Stomach (tissue), 9 donors: ENCODE measurements around the gene CAPN8. TPM values are rescaled to one million over a fixed set of nuclear protein-coding genes. Genes with fewer than 3 reads are reported as not detected.
A peak's percentile ranks its signal among the peaks of the same experiment; 100 is the strongest.

Source experiments
- DNase-seq, 2 donors: peaks; one replicate each; pipeline versions ENCODE4 v3.0.0 to v3.0.0-alpha.2; 2013 to 2019
- H3K27ac ChIP-seq, 5 donors: fragments of 200-600 bp in 4 of 5; sonication (generic) in 4 of 5; one replicate each; pipeline ENCODE4 v1.5.1; 2013 to 2019; ENCODE audit warnings: mild to moderate bottlenecking in 1 of 5, moderate library complexity in 1 of 5
- H3K27me3 ChIP-seq, 3 donors: fragments of 200-600 bp; sonication (generic); one replicate each; pipeline ENCODE4 v1.5.1; 2017 to 2019; ENCODE audit warnings: mixed run types in 1 of 3
- H3K36me3 ChIP-seq, 4 donors: fragments of 200-600 bp; sonication (generic); 1 replicate in 3 of 4; 2 replicates in 1 of 4; pipeline ENCODE4 v1.5.1; 2016 to 2019
- H3K4me1 ChIP-seq, 4 donors: fragments of 200-600 bp; sonication (generic); one replicate each; pipeline ENCODE4 v1.5.1; 2016 to 2019
- H3K4me3 ChIP-seq, 4 donors: fragments of 200-600 bp; sonication (generic) in 3 of 4; one replicate each; pipeline ENCODE4 v1.5.1; 2016 to 2019; ENCODE audit warnings: mild to moderate bottlenecking in 1 of 4
- H3K9me3 ChIP-seq, 4 donors: fragments of 200-600 bp; sonication (generic); one replicate each; pipeline ENCODE4 v1.5.1; 2016 to 2019
- EP300 ChIP-seq: sonication (generic); formaldehyde crosslinking; IDR thresholded peaks from one replicate; pipeline ENCODE4 v1.6.1; 2017; ENCODE audit warnings: antibody characterized with exemption
- POLR2A ChIP-seq, 4 donors: fragments of 450-650 bp; IDR thresholded peaks; one replicate each; pipeline ENCODE4 v1.6.1; 2016; ENCODE audit warnings: antibody characterized with exemption in 4 of 4, control low read depth in 2 of 4, mild to moderate bottlenecking in 1 of 4, moderate library complexity in 1 of 4
- POLR2AphosphoS5 ChIP-seq, 3 donors: sonication (generic); formaldehyde crosslinking; IDR thresholded peaks; one replicate each; pipeline ENCODE4 v1.6.1; 2016; ENCODE audit warnings: antibody characterized with exemption in 3 of 3
- WGBS, 5 donors: extraction: QIAGEN DNeasy Blood & Tissue Kit in 3 of 5; methylation state at CpG; one replicate each; pipeline versions ENCODE4 v1.1.5 to v1.1.7; 2013 to 2018; 5-methylcytosine and 5-hydroxymethylcytosine counted together
- intact Hi-C: fragments of 100-400 bp; cut with DNase I; formaldehyde crosslinking; loops from one replicate; pipeline ENCODE4 v1.15.1; 2023; ENCODE audit warnings: low total_unique reads
- polyA plus RNA-seq, 3 donors: library from polyadenylated mRNA; stranded (reverse); fragments of 200-250 nt; gene quantifications; one replicate each; pipeline ENCODE4 v1.2.3, GENCODE V29; 2013
- total RNA-seq, 5 donors: library from RNA; depleted of rRNA; stranded (reverse); fragments of >200 nt; gene quantifications; one replicate each; pipeline versions ENCODE4 v1.1.0 to v1.2.3, GENCODE V29; 2014 to 2016
- TF ChIP-seq, protein P1 (sequence below), 7 experiments: fragments of 450-650 bp in 4 of 7; fragments of 200-600 bp in 3 of 7; sonication (generic) in 3 of 7; IDR thresholded peaks; one replicate each; pipeline ENCODE4 v1.5.1; 2016 to 2019; ENCODE audit warnings: antibody characterized with exemption in 7 of 7, control low read depth in 2 of 7, mild to moderate bottlenecking in 1 of 7
- donor health status: healthy with polysubstance abuse.
- donor health status: Bipolar disorder and iron deficiency.
- donor health status: healthy.

Gene CAPN8
- total and polyA plus RNA-seq, 8 donors = 28.3 to 581 (median 134) TPM

- no peak for TF ChIP-seq POLR2A (IDR thresholded peaks at IDR 0.05)
- TF ChIP-seq POLR2AphosphoS5 (IDR thresholded peaks at IDR 0.05) = no peak
- TF ChIP-seq, protein P1, sequence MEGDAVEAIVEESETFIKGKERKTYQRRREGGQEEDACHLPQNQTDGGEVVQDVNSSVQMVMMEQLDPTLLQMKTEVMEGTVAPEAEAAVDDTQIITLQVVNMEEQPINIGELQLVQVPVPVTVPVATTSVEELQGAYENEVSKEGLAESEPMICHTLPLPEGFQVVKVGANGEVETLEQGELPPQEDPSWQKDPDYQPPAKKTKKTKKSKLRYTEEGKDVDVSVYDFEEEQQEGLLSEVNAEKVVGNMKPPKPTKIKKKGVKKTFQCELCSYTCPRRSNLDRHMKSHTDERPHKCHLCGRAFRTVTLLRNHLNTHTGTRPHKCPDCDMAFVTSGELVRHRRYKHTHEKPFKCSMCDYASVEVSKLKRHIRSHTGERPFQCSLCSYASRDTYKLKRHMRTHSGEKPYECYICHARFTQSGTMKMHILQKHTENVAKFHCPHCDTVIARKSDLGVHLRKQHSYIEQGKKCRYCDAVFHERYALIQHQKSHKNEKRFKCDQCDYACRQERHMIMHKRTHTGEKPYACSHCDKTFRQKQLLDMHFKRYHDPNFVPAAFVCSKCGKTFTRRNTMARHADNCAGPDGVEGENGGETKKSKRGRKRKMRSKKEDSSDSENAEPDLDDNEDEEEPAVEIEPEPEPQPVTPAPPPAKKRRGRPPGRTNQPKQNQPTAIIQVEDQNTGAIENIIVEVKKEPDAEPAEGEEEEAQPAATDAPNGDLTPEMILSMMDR (IDR thresholded peaks at IDR 0.05) = no peak
- TF ChIP-seq EP300 = no peak
- Histone ChIP-seq H3K36me3 (peaks cover 0 to 6% (median 2%) of the 10 kb centered on the region in 4 donors), H3K27me3 (peaks cover 0 to 9% (median 0%) of the 10 kb centered on the region in 3 donors), H3K9me3 (peaks cover 0 to 5% (median 0%) of the 10 kb centered on the region in 4 donors), H3K4me3 (no peak overlapping the region), H3K4me1 (no peaks in the 10 kb centered on the region), H3K27ac (no peak overlapping the region)
- WGBS, 5 donors = 64 to 80% (median 69%) methylated on average over 6 of the region's 6 CpGs
- DNase-seq = no peak
- intact Hi-C loops = no loop called here
Observed at GRCh38 chr1:223631956-223632355, 33.5 kb downstream of the CAPN8 start.

DNA sequence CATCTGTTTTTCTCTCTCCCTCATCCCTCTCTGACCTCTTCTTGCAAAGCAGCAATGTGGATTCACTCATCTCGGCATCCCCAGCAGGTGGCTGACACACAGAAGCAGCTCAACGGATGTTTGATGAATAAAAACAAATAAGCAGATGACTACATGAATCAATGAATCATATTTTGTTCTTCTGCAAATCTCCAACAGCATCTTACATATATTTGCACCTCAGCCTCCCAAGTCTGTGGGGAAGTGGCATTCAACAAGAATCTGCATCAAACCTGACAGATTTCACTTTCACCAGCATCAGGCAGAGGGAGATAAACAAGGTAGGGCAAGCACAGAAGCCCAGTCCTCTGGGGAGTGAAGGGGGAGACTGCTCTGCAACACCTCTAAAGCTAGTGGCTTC, 34.0 kb downstream of the CAPN8 start:
- H3K27me3 ChIP-seq = peaks cover 0 to 9% (median 0%) of the 10 kb centered on the region in 3 donors
- no peak overlapping the region for H3K4me3 ChIP-seq
- intact Hi-C loops = no loop called here
- no peak for DNase-seq
- TF ChIP-seq POLR2A (IDR thresholded peaks at IDR 0.05) (no peak), EP300 (no peak), POLR2AphosphoS5 (IDR thresholded peaks at IDR 0.05) (no peak)
- TF ChIP-seq, protein P1 (IDR thresholded peaks at IDR 0.05) = no peak
- 27 to 48% (median 44%) methylated on average over 2 of the region's 2 CpGs for WGBS, 5 donors
- peaks cover 0 to 5% (median 0%) of the 10 kb centered on the region in 4 donors for H3K9me3 ChIP-seq
- no peak overlapping the region for H3K27ac ChIP-seq
- no peaks in the 10 kb centered on the region for H3K4me1 ChIP-seq
- peaks cover 0 to 7% (median 3%) of the 10 kb centered on the region in 4 donors for H3K36me3 ChIP-seq

GRCh38 chr1:223629126-223629457, 36.4 kb downstream of the CAPN8 start:
- 30 to 61% (median 54%) methylated on average over 3 of the region's 3 CpGs for WGBS, 5 donors
- no peak for DNase-seq

GRCh38 chr1:223628233-223629125, 37.0 kb downstream of the CAPN8 start:
- 63 to 75% (median 67%) methylated on average over 11 to 13 of the region's 13 CpGs for WGBS, 5 donors
- Histone ChIP-seq H3K4me3 (no peak overlapping the region), H3K27ac (no peak overlapping the region), H3K27me3 (peaks cover 0 to 9% (median 0%) of the 10 kb centered on the region in 3 donors), H3K4me1 (no peaks in the 10 kb centered on the region), H3K9me3 (no peaks in the 10 kb centered on the region), H3K36me3 (peaks cover 0 to 8% (median 3%) of the 10 kb centered on the region in 4 donors)
- no peak for TF ChIP-seq EP300
- TF ChIP-seq, protein P1 (IDR thresholded peaks at IDR 0.05) = peak in 4 of 7 experiments; percentile 20 to 52 (median 35)
- intact Hi-C loops = no loop called here
- peak; percentile 42 to 71 for DNase-seq

More at GRCh38 chr1:223629126-223629457, 36.4 kb downstream of the CAPN8 start:
- intact Hi-C loops = no loop called here
- peaks cover 0 to 7% (median 3%) of the 10 kb centered on the region in 4 donors for H3K36me3 ChIP-seq
- no peak overlapping the region for H3K27ac ChIP-seq
- no peak overlapping the region for H3K4me3 ChIP-seq
- H3K4me1 ChIP-seq = no peaks in the 10 kb centered on the region
- H3K9me3 ChIP-seq = no peaks in the 10 kb centered on the region
- TF ChIP-seq POLR2AphosphoS5 (IDR thresholded peaks at IDR 0.05) (no peak), EP300 (no peak), POLR2A (IDR thresholded peaks at IDR 0.05) (no peak)
- TF ChIP-seq, protein P1 (IDR thresholded peaks at IDR 0.05) = no peak
- peaks cover 0 to 9% (median 0%) of the 10 kb centered on the region in 3 donors for H3K27me3 ChIP-seq
